DMS153 treated with DMSO at 0.1 percent for 48 hours (cell line): ENCODE results near the gene SOS2.

ENCODE experiments used
- DNase-seq: peaks from one replicate; lab custom pipeline; 2025; ENCODE audit not compliant: unreplicated experiment; lab: John Stamatoyannopoulos, UW

Gene SOS2

GRCh38 chr14:50116966-50117365 is 114.4 kb downstream of the SOS2 start:
- no peak for DNase-seq

- peak; percentile 89 for DNase-seq
Measured at GRCh38 chr14:50116181-50116956, 115.0 kb downstream of the SOS2 start, which contains the start of gene VCPKMT. Gene VCPKMT (minus strand): TSS chr14:50116572. CDS start chr14:50116552, 20 bp downstream.

- DNase-seq, result no peak
Measured at GRCh38 chr14:50113381-50114035, 117.9 kb downstream of the SOS2 start.

- no peak for DNase-seq
Measured at GRCh38 chr14:50110323-50111037, 120.9 kb downstream of the SOS2 start.

DNA sequence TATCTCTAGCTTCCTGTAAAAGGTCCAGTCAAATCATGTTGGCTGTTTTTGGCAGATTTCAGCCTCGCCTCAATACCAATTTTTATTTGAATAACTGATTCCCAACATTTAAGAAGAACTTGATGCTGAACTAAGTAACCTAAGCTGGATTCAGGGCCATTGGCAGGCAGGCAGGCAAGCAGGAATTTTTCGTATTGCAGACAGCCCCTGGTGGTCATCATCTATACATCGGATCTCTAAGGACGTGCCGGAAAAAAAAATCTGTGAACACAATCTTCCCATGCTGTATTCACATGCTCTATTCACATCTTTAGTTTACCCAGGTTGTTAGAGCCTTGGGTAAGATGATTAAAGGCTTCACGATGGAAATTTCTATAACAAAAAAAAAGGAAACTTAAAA is 122.0 kb downstream of the SOS2 start:
- DNase-seq, result no peak

DNA sequence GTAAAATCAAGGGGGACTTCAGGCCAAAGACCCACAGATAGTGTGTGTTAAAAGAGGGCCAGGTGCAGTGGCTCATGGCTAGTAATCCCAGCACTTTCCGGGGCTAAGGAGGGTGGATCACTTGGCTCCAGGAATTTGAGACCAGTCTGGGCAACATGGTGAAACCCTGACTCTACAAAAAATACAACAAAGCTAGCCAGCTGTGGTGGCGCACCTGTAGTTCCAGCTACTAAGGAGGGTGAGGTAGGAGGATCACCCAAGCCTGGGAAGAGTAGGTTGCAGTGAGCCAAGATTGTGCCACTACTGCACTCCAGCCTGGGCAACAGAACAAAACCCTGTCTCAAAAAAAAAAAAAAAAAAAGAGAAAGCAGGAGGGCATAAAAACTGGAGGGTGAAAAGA is 123.5 kb downstream of the SOS2 start:
- no peak for DNase-seq

GRCh38 chr14:50106178-50106577 is 125.2 kb downstream of the SOS2 start:
- DNase-seq, result no peak

DNA sequence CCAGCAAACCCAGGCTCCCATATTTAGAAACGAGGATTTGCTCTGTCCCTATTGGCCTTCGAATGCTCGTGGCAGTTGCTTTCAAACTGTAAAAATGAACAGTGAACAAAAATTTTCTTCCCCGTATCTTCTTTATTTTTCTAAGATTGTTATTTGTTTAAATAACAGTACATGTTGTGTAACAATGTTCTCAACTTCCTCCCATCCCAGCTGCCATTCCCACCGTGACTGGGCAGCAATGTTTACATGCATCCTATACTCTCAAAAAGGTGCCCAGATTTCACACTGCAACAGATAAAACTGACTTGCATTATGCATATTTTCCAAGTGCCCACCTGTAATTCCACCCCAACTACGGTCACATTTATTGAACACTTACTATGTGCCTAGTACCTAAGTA is 127.8 kb downstream of the SOS2 start:
- DNase-seq, result no peak

- DNase-seq, result no peak
Measured at GRCh38 chr14:50101417-50101816, 130.0 kb downstream of the SOS2 start.

- no peak for DNase-seq
Measured at GRCh38 chr14:50100805-50101204, 130.6 kb downstream of the SOS2 start.

- DNase-seq, result no peak
Measured at GRCh38 chr14:50099335-50099734, 132.0 kb downstream of the SOS2 start.

GRCh38 chr14:50095895-50096294 is 135.5 kb downstream of the SOS2 start:
- no peak for DNase-seq

DNA sequence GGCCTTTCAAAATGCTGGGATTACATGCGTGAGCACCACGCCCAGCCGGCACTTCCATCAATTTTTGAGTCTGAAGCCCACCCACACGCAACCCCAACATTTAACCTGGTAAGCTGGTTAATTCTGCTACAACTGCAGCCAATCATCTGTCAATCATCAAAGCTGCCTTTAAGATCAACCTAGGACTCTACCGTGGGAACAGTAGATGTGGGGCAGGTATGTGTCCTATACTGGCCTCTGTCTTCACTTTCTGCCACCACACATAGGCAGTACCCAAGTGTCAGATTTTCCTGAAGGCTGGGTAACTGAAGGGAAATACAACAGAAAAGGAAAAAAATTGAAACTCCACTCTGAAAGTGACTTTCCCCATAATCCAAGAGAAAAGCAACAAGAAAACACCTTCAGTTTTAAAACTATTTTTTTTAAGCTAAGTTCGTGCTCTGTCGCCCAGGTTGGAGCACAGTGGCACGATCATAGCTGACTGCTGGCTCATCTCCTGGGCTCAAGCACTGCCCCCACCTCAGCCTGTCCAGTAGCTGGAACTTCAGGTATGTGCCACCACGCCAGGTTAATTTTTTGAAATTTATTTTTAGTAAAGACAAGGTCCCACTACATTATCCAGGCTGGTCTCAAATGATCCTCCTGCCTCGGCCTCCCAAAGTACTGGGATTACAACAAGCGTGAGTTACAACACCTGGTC is 137.2 kb downstream of the SOS2 start:
- no peak for DNase-seq

- DNase-seq, result no peak
Measured at GRCh38 chr14:50093496-50093895, 137.9 kb downstream of the SOS2 start.

GRCh38 chr14:50092006-50092555 is 139.3 kb downstream of the SOS2 start:
- DNase-seq, result no peak

DNA sequence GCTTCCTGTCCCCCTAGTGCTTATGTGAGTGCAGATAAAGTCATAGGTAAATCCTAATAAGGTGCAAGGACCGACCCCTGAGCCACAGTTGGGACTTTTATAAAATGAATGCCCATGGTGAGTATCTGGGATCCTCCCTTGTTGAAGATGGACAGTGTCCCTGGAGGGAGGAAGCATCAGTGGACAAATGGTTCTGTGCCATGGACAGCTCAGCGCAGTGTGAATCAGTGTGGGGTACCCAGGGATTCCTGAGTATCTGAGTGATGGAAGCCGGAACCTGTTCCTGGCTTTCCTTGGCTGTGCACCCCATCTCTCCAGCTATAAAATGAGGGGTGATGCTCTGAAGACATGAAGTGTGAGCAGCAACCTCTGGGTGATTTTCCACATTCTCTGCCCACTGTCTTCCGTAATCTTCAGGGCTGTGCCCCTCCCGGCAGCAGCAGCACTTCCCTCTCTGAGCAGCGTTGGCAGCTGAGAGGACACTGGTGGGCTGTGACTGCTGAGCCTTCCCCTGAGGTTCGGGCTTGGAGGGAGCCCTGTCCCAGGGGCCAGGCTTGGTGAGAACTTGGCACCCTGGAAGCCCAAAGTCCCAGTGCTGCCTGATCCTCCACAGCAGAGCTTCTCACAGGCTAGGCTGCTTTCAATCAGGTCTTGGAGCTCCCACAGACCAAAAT is 140.0 kb downstream of the SOS2 start:
- DNase-seq, result no peak

- DNase-seq, result no peak
Measured at GRCh38 chr14:50089208-50089607, 142.2 kb downstream of the SOS2 start.

GRCh38 chr14:50088731-50089130 is 142.6 kb downstream of the SOS2 start:
- DNase-seq, result no peak

- no peak for DNase-seq
Measured at GRCh38 chr14:50088117-50088515, 143.3 kb downstream of the SOS2 start.

GRCh38 chr14:50087341-50088116 is 143.8 kb downstream of the SOS2 start:
- no peak for DNase-seq
